Fibroblast of pulmonary artery (primary cell): ENCODE data around the gene BCAP31.

Experiments used
- DNase-seq: peaks from one replicate; pipeline ENCODE4 v3.0.0-alpha.2; 2010; ENCODE audit warnings: low read depth
- H3K4me3 ChIP-seq: replicated peaks from 2 replicates; pipeline ENCODE4 v1.5.1; 2011; ENCODE audit warnings: low read depth, mild to moderate bottlenecking, control low read depth, low read length, moderate library complexity
- TF ChIP-seq, protein P1 (sequence below): IDR thresholded peaks from 2 replicates; pipeline ENCODE4 v1.5.1; 2011; ENCODE audit warnings: mild to moderate bottlenecking, control low read depth, low read length, inconsistent platforms; ENCODE audit errors: missing control alignments

The BCAP31 gene

DNA sequence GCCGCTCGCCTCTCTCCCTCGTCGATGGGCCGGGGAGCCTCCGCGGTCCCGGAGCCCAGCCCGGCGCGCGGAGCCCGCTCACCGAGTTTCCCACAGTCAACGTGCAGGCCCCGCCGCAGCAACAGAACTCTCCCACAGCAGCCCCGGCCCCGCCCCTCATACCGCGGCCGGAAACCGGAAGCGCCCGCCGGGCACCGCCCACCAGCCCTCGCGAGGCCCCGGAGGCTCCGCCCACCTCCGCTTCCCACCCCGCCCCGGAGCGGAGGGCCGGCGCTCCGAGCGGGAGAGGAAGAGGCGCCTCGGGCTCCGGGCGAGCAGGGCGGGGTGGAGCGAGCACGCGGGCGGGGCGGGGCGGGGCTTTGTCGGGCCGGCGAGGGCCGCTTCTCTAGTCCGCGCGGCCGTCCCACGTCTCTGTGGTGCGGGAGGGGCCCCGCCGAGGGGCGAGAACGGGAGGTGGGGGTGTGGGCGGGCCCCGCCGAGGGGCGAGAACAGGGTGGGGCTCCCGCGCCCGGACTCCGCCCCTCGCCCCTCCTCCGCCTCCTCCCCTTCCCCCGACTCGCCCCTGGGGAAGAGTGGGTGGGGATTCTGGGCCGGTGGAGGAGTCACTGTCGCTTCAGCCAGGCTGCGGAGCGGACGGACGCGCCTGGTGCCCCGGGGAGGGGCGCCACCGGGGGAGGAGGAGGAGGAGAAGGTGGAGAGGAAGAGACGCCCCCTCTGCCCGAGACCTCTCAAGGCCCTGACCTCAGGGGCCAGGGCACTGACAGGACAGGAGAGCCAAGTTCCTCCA lies at the start of gene BCAP31, which contains the start of gene ABCD1:
TSS of gene BCAP31 (minus strand) at position 136 of the 787 bp plus-strand sequence. CDS start 1,143 bp downstream, outside the sequence.
TSS of gene ABCD1 (plus strand) at position 605 of the 787 bp plus-strand sequence. CDS start 411 bp downstream, outside the sequence.
- peak within 1 kb of the TSS; percentile 67 for H3K4me3 ChIP-seq
- TF ChIP-seq, protein P1, sequence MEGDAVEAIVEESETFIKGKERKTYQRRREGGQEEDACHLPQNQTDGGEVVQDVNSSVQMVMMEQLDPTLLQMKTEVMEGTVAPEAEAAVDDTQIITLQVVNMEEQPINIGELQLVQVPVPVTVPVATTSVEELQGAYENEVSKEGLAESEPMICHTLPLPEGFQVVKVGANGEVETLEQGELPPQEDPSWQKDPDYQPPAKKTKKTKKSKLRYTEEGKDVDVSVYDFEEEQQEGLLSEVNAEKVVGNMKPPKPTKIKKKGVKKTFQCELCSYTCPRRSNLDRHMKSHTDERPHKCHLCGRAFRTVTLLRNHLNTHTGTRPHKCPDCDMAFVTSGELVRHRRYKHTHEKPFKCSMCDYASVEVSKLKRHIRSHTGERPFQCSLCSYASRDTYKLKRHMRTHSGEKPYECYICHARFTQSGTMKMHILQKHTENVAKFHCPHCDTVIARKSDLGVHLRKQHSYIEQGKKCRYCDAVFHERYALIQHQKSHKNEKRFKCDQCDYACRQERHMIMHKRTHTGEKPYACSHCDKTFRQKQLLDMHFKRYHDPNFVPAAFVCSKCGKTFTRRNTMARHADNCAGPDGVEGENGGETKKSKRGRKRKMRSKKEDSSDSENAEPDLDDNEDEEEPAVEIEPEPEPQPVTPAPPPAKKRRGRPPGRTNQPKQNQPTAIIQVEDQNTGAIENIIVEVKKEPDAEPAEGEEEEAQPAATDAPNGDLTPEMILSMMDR = no peak
- DNase-seq = peak; percentile 86

DNA sequence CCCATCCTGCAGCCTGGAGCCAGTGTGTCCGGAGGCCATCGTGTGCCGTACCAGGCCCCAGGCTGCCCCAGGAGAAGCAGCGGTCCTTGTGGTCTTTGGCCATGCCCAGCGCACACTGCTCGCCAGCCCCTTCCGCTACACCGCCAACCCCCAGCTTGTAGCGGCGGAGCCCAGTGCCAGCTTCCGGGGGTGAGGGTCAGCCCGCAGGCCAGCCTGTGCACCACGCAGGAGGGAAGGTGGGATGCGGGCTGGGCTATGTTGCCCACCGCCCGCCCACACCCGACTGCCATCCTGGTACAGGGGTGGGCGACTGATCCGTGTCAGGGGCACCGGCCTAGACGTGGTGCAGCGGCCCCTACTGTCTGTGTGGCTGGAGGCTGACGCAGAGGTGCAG lies 49.0 kb upstream of the BCAP31 start:
- TF ChIP-seq, protein P1 = no peak
- H3K4me3 ChIP-seq = no peak overlapping the region
- DNase-seq = no peak

DNA sequence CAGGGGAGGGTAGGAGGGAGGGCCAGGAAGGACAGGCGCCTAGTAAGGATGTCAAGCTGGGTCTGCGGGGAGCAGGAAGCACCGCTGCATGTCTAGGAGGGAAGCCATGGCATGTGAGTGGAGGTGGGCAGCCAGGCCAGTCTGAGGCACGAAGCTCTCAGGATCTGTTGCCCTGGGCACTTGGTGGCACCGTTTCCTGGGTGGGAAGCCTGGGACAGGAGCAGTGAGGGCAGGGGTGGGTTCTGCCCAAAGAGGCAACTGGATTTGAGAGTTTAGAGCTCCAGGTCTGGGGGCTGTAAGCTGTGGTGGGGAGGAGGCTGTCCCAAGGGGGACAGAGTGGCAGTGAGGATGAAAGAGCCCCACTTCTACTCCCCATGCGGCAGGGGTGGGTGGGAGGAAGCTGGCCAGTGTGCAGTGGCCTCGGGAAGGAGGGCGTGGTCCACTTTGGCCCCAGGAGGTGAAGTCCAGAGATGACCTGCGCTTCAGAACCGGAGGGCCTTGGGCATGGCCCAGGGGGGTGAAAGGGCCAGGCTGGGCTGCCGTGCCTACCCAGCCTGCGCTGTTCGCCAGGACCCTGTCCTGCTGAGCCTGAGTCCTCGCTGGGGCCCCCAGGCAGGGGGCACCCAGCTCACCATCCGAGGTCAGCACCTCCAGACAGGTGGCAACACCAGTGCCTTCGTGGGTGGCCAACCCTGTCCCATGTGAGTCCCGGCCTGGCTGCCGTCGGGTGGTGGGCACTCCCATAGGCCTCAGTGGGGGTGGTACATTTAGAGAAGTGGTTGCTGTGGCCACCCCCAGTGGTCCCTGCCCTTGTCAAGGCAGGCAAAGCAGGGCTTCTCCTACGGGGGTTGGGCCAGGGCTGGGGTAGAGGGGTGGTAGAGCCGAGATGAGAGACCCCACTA lies 48.4 kb upstream of the BCAP31 start:
- no peak for DNase-seq
- TF ChIP-seq, protein P1 = no peak
- H3K4me3 ChIP-seq = no peak overlapping the region

DNA sequence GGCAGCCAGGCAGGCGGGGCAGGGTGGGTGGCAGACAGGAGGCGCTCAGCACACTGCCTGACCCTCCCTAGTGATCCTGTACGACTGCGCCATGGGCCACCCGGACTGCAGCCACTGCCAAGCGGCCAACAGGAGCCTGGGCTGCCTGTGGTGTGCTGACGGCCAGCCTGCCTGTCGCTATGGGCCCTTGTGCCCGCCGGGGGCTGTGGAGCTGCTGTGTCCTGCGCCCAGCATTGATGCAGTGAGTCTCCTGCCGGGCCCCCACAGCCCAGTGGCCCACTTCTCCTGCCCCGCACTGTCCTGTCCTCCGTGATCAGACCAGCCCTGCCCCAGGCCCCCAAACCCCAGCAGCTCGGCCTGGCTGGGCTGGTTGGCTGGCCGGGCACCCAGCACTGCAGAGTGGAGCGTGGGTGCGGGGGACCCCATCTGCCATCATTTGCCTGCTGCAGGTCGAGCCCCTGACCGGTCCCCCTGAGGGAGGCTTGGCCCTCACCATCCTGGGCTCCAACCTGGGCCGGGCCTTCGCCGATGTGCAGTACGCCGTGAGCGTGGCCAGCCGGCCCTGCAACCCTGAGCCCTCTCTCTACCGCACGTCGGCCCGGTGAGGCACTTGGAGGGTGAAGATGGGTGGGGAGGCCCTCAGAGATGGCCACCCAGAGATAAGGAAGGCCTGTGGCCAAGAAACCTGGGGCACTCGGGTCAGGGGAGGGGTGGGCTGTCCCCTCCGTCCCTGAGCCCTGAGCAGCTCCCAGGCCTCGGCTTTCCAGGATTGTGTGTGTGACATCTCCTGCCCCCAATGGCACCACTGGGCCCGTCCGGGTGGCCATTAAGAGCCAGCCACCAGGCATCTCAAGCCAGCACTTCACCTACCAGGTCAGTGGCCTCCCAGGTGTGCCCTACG lies 47.5 kb upstream of the BCAP31 start:
- DNase-seq = no peak
- TF ChIP-seq, protein P1 = no peak

DNA sequence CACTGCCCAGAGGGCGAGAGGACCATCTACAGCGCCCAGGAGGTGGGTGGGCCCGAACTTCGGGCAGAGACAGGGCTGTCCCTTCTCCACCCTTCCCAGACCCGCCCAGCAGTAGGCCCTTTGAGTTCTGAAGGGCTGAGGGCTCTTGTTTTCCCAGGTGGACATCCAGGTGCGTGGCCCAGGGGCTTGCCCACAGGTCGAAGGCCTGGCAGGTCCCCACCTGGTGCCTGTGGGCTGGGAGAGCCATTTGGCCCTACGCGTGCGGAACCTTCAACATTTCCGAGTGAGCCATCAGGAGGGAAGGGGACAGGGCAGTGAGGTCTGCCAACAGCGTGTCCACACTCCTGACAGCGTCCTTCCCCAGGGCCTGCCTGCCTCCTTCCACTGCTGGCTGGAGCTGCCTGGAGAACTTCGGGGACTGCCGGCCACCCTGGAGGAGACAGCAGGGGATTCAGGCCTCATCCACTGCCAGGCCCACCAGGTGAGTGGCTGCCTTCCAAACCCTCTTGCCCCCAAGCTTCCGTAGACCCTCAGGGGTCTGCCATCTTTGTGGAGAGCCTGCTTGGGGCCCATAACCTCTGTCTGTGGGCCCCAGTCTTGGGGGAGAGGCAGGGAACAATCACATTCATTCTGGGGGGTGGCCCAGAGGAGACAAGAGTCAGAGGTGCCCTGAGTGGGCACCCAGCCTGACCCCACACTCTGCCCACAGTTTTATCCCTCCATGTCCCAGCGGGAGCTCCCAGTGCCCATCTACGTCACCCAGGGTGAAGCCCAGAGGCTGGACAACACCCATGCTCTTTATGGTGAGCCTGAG lies 46.6 kb upstream of the BCAP31 start:
- DNase-seq = no peak
- H3K4me3 ChIP-seq = no peak overlapping the region
- TF ChIP-seq, protein P1 = no peak

More for the DNA sequence above, 47.5 kb upstream of the BCAP31 start:
- H3K4me3 ChIP-seq = no peak overlapping the region
